Stimulated activated CD8-positive, alpha-beta memory T cell treated with anti-CD3 and anti-CD28 coated beads, Interleukin-7, amount 100 ng/mL, for 4 hours (primary cell): ENCODE data around the gene OR8K5.
"Not testable (repeated sequence)": the region's sequence is repeated elsewhere in the genome, so short reads cannot be mapped to it uniquely, and the experiment has no call there.

Experiments
- DNase-seq, 2 donors: peaks; one replicate each; pipeline ENCODE4 v3.0.0-alpha.2; 2020; ENCODE audit warnings: low read depth in 2 of 2

OR8K5 gene

GRCh38 chr11:56160217-56160616 lies at the start of gene OR8K5:
OR8K5 (minus strand) TSS chr11:56160317; CDS start chr11:56160317, 0 bp downstream.
- DNase-seq: no peak

- no peak for DNase-seq
These were observed 47.7 kb upstream of the OR8K5 start for GRCh38 chr11:56207790-56208189.

GRCh38 chr11:56197367-56197766 lies 37.2 kb upstream of the OR8K5 start:
- no peak for DNase-seq

- no peak for DNase-seq
These were observed 36.6 kb upstream of the OR8K5 start for GRCh38 chr11:56196705-56197104.

GRCh38 chr11:56188602-56189001 lies 28.5 kb upstream of the OR8K5 start:
- no peak for DNase-seq

- DNase-seq: no peak
These were observed 23.3 kb upstream of the OR8K5 start for GRCh38 chr11:56183459-56183858.

GRCh38 chr11:56176318-56176717 lies 16.2 kb upstream of the OR8K5 start, which contains the start of gene OR5J2:
OR5J2 (plus strand) TSS chr11:56176618; CDS start chr11:56176618, 0 bp downstream.
- DNase-seq: no peak

GRCh38 chr11:56172256-56172830 lies 12.2 kb upstream of the OR8K5 start:
- DNase-seq: no peak

GRCh38 chr11:56163804-56164203 lies 3.7 kb upstream of the OR8K5 start:
- no peak for DNase-seq

GRCh38 chr11:56152333-56152732 lies 7.8 kb downstream of the OR8K5 start:
- DNase-seq: no peak

- no peak for DNase-seq
These were observed 8.7 kb downstream of the OR8K5 start for GRCh38 chr11:56151376-56151775.

- not testable (repeated sequence) for DNase-seq
These were observed 16.4 kb downstream of the OR8K5 start for GRCh38 chr11:56143681-56144080.

- DNase-seq: no peak
These were observed 19.9 kb downstream of the OR8K5 start, which contains the start of gene OR8J3 for GRCh38 chr11:56140151-56140661. OR8J3 (minus strand) TSS chr11:56140201; CDS start chr11:56137718, 2,483 bp downstream.

- no peak for DNase-seq
These were observed 38.0 kb downstream of the OR8K5 start, which contains the start of gene OR8H3 for GRCh38 chr11:56122073-56122472. OR8H3 (plus strand) TSS chr11:56122373; CDS start chr11:56122373, 0 bp downstream.
